Ammon's horn (tissue), 1 donor: ENCODE data around the gene NFX1.
A peak's percentile ranks its signal among the peaks of the same experiment; 100 is the strongest.
"Not testable (repeated sequence)": the region's sequence is repeated elsewhere in the genome, so short reads cannot be mapped to it uniquely, and the experiment has no call there.

ENCODE experiments used
- DNase-seq: peaks from one replicate; pipeline ENCODE4 v3.0.0-alpha.2; 2016; ENCODE audit warnings: low spot score

NFX1 gene

GRCh38 chr9:33310748-33311147 lies 20.4 kb downstream of the NFX1 start:
- no peak for DNase-seq

GRCh38 chr9:33311953-33312352 lies 21.6 kb downstream of the NFX1 start:
- no peak for DNase-seq

- DNase-seq: no peak
These were observed 25.1 kb downstream of the NFX1 start for GRCh38 chr9:33315371-33315770.

GRCh38 chr9:33317136-33317535 lies 26.8 kb downstream of the NFX1 start:
- not testable (repeated sequence) for DNase-seq

- no peak for DNase-seq
These were observed 27.9 kb downstream of the NFX1 start for GRCh38 chr9:33318225-33318624.

GRCh38 chr9:33318781-33319180 lies 28.5 kb downstream of the NFX1 start:
- no peak for DNase-seq

GRCh38 chr9:33320230-33320567 lies 29.9 kb downstream of the NFX1 start:
- no peak for DNase-seq

- DNase-seq: peak; percentile 14
These were observed 30.4 kb downstream of the NFX1 start for GRCh38 chr9:33320568-33321261.

- no peak for DNase-seq
These were observed 38.8 kb downstream of the NFX1 start for GRCh38 chr9:33329117-33329563.

GRCh38 chr9:33329979-33330378 lies 39.7 kb downstream of the NFX1 start:
- no peak for DNase-seq

GRCh38 chr9:33331377-33331891 lies 41.1 kb downstream of the NFX1 start:
- DNase-seq: peak; percentile 25

GRCh38 chr9:33332011-33332410 lies 41.7 kb downstream of the NFX1 start:
- no peak for DNase-seq

GRCh38 chr9:33332956-33333355 lies 42.6 kb downstream of the NFX1 start:
- DNase-seq: not testable (repeated sequence)

GRCh38 chr9:33340186-33340585 lies 49.9 kb downstream of the NFX1 start:
- DNase-seq: no peak

- no peak for DNase-seq
These were observed 50.9 kb downstream of the NFX1 start for GRCh38 chr9:33341182-33341581.

- DNase-seq: no peak
These were observed 53.8 kb downstream of the NFX1 start for GRCh38 chr9:33344145-33344544.

- peak; percentile 41 for DNase-seq
These were observed 56.2 kb downstream of the NFX1 start for GRCh38 chr9:33346564-33346963.

- DNase-seq: no peak
These were observed 58.7 kb downstream of the NFX1 start for GRCh38 chr9:33348998-33349397.

- DNase-seq: no peak
These were observed 59.4 kb downstream of the NFX1 start for GRCh38 chr9:33349743-33350142.

- no peak for DNase-seq
These were observed 60.0 kb downstream of the NFX1 start for GRCh38 chr9:33350310-33350709.

GRCh38 chr9:33351547-33351946 lies 61.2 kb downstream of the NFX1 start:
- DNase-seq: no peak

- no peak for DNase-seq
These were observed 64.4 kb downstream of the NFX1 start for GRCh38 chr9:33354651-33355211.

GRCh38 chr9:33355933-33356332 lies 65.6 kb downstream of the NFX1 start:
- DNase-seq: no peak

GRCh38 chr9:33358641-33359040 lies 68.3 kb downstream of the NFX1 start:
- DNase-seq: not testable (repeated sequence)
